GM18519 (cell line): ENCODE measurements around the gene RBM33.

ENCODE experiments used
- ATAC-seq: cut with Tn5 transposase; IDR thresholded peaks from one replicate; pipeline ENCODE4 v1.9.1; 2021; ENCODE audit warnings: mild to moderate bottlenecking, moderate library complexity; ENCODE audit not compliant: unreplicated experiment, low FRiP score

The RBM33 gene

GRCh38 chr7:155743177-155743576 is 98.7 kb downstream of the RBM33 start:
- no peak for ATAC-seq

- ATAC-seq: no peak
Observed at GRCh38 chr7:155744971-155745683, 100.7 kb downstream of the RBM33 start.

- ATAC-seq: no peak
Observed at GRCh38 chr7:155745737-155746136, 101.3 kb downstream of the RBM33 start.

- ATAC-seq: peak; percentile 68
Observed at GRCh38 chr7:155746188-155746587, 101.7 kb downstream of the RBM33 start.

DNA sequence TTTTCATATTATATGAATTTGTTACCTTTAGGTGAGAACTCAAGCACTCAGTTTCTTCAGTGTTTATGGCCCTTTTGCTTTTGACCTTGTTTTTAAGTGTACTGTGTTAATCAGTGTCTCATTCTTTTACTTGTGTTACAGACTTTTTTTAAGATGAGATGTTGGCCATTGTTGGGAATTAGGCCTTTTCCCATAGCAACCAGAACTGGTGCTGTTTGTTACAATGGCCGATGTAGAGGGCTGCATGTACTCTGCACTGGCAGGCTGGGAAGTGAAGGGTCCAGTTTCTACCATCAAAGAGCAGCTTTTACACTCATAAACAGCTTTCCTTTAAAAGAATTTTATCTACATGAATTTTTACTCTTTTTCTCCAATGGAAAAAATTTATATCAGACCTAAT is 102.7 kb downstream of the RBM33 start:
- no peak for ATAC-seq

- no peak for ATAC-seq
Observed at GRCh38 chr7:155749578-155749977, 105.1 kb downstream of the RBM33 start.

DNA sequence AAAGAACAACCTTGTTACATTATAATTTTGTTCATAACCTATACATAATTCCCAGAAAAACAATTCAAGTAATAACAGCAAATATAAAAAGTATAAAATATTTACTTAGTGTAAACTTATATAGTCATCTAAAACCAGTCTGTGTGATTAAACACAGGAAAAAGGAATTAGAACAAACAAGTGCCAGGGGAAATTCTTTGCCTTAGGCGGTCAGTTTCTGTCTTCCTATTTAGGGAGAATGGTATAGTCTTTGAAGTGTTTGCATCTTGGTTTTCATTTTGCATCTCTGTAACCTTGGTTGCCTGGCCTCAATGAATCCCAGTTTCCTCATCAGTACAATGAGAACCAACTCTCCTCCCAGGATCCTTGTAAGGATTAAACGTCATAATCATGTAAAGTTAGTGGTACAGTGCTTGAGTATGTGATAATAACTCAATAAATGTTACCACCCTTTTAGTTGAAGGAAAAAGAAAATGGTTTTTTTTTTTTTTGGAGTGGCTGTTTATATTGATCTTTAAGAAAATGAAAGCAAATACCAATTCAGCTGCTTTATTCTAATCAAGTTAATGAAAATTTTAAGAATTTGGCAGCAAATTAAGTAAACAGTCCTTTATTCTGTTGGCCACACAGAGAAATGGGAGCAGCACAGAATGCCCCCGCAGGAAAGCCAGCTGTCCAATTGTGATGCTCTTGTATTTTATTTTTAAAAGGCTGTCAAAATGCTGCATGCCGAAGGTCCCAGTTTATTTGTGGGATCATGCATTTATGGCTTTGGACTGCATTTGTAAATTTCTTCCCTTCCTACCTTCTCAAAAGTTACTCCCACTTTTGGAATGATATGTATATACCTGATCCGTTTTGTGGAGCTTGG is 106.0 kb downstream of the RBM33 start:
- ATAC-seq: no peak

GRCh38 chr7:155751409-155751808 is 106.9 kb downstream of the RBM33 start:
- ATAC-seq: no peak

DNA sequence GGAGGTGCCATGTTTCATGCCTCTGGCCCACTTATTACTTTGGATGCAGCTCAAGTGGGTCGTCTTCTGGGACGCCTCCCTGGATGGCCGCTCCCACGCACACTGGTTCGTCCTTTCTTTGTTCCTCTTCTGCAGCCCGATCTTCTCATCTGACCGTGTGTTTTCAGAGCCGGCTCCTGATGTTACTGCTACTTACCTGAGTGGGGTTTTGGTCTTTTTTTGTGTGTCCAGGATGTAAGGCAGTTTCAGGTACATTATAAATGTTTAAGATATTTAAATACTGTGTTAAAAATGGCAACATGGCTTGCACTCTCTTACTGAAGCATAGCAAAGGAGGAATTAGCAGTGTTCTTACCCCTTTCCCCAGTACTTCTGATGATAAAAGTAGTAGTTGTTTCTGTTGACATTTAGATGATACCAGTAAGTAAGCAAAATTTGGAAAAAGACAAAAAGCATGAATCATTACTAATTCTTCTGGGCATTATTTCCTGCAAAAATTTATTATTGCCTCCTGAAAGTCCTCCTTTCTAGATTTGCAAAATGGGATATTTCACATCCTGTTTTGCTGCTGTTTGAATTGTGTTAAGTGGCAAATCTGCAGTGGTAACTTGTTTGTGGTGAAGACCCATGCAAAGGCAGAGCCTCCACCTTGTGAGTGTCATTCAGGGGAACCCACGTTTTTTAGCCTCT is 108.4 kb downstream of the RBM33 start:
- peak; percentile 46 for ATAC-seq

DNA sequence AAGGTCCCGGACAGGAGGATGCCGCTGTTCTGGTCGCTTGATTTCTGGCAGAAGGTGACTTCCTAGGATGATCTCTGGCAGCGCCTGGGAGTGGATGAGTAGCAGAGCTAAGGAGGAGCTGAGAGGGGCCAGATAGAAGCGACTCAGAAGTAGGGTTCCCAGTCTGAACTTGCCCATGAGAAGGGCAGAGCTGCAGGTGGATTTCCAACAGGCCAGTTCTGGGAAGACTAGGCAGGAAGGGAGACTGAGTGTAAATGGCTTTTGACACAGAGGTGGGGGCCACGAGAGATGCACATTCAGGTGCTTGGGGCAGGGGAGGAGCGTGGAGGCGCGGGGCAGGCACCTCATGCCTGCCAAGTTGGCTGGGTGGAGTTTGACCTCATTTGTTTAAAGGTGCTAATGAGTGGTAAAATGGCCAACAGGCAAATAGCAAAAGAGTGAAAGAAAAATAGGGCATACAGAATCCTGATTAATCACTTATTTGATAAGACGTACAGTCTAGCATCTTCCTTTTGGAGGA is 109.0 kb downstream of the RBM33 start:
- ATAC-seq: no peak

DNA sequence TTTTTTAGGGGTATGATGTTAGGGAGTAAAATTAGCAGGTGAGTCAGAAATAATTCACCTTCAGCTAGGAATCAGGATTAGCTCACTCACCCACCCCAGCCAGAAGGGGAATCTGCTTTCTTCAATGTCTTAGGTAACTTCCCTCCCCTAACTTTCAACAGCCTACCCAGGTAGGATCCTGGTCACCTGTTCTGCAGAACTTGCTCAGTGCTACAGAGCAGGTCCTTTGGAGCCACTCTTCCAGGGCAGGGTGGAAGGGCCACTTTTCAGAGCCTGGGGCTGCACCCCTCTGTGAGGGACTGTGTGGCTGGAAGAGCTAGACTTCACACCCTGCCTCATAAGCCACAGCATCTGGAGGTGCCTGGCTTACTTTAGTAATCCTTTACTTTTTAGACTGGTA is 109.7 kb downstream of the RBM33 start:
- no peak for ATAC-seq

GRCh38 chr7:155755026-155755425 is 110.6 kb downstream of the RBM33 start:
- ATAC-seq: no peak

- no peak for ATAC-seq
Observed at GRCh38 chr7:155756322-155756721, 111.9 kb downstream of the RBM33 start.

DNA sequence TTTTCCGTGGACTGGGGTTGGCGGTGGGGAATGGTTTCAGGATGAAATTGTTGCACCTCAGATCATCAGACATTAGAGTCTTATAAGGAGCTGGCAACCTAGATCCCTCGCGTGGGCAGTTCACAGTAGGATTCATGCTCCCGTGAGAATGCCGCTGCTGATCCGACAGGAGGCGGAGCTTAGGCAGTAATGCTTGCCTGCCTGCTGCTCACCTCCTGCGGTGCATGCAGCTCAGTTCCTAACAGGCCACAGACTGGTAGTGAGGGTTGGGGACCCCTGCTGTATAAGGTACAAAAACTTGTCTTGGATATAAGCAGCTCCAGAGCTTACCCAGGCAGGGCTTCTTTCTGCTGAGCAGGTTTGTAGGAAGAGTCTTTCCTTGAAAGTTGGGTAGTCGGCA is 113.9 kb downstream of the RBM33 start:
- ATAC-seq: no peak

DNA sequence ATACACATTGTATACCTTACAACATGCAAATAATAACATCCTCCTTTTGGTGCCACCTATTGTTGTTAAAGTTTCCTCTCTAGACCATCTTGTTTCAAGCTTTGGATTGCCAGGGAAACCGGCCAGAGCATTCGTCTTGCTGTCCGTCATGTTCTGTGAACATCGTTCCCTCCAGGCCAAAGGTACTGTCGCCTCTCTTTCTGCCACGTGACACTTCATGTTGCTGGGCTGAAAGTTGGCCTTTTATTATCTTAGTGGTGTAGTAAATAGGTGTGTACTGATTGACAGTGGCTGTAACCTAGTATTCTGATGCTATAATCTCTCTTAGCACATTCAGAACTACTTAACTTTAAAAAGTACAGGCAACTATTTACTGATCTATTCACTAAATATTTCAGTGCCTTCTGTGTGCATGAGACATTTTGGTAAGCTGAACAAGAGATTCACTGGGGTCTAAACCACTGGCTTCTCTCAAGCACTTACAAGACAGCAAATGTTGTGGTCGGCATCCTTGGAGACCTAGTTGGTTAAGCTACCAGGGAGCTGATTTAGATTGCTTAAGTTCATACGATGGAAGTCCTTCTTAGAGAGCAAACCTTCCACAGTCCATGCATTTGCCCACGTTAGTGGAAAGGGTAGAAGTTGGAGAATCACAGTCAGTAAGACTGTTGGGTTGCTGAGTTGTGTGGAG is 115.4 kb downstream of the RBM33 start:
- no peak for ATAC-seq

DNA sequence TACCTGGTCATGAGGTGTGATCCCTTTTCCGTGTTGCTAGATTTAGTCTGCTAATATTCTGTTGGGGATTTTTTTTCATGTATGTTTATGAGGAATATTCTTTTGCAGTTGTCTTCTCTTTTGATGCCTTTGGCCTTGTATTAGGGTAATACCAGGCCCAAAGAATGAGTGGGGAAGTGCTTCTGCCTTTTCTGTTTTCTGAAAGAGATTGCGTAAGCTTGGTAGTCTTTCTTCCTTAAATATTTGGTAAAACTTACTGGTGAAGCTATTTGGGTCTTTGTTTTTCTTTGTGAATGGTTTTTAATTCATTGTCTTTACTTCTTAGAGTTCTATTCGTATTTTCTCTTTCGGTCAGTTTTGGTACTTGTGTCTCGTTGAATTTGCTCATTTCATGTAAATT is 116.7 kb downstream of the RBM33 start:
- ATAC-seq: no peak

DNA sequence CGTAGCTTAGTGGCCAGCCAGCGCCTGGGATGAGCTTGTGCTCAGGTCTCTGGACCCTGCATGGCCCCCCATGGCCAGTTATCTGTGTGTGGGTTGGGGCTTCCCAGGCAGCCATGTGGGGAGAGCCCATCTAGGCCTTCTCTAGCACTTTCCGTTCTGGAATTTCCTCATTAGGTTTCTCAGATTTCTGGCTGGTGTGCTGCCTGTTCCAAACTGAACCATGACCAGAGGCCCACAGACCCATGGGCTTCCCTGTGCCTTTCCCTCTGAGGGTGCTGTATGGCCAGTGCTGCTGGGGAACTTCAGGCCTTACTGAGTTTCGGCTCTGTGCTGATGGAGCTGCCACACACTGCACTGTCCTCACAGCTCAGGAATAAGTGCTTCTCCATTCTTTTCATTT is 117.6 kb downstream of the RBM33 start:
- no peak for ATAC-seq

DNA sequence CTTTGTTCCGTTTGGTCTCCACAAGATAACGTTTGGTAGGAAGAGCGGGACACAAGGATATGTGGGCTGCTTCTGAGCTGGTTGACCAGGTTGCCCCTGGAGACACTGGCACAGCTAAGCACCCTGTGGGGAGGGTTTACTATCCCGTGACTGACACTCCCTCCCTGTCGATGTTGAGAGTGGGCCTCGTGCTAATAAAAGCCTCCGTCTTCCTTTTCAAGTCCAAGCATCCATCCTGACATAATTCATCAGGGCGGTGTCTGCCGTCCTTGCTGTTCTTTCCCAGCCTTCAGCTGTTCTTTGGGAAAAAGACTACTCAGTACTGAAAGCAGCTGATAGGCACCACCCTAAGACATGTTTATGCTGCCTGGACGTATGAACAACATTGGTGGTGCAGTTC is 118.2 kb downstream of the RBM33 start:
- no peak for ATAC-seq

DNA sequence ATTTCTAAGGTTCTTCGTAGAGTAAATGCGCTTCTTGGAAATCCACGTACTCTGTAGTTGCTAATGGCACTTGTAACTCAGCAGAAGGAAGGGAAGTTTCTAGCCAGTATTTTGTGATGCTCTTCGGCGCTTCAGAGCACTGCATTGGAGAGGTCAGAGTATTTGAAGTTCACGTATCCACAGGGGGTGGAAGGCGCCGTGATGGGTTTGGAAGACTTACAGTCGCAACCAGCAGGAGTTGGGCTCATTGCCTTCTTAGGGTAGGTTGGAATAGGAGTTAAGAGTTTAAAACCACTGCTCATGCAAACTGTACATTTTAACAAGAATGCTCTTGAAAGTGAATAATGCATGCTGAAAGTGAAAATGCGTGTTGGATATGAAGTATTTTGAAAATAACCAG is 118.7 kb downstream of the RBM33 start:
- no peak for ATAC-seq

GRCh38 chr7:155763691-155764437 is 119.4 kb downstream of the RBM33 start:
- peak; percentile 37 for ATAC-seq
